CD4-positive, alpha-beta memory T cell (primary cell): ENCODE results near the gene COA8. TPM values are rescaled to one million over a fixed set of nuclear protein-coding genes. Genes with fewer than 3 reads are reported as not detected.

ENCODE experiments used
- CTCF ChIA-PET: fragments of 350-600 bp; sonication (Branson Sonifier 250); formaldehyde crosslinking; loops from one replicate; lab custom pipeline; 2021; ENCODE audit warnings: inconsistent platforms; ENCODE audit not compliant: partially characterized antibody; lab: Charles Lee
- POLR2A ChIA-PET: fragments of 350-600 bp; sonication (Branson Sonifier 250); formaldehyde crosslinking; loops from one replicate; lab custom pipeline; 2021; ENCODE audit not compliant: partially characterized antibody; lab: Charles Lee
- DNase-seq, 5 donors: peaks; one replicate each; pipeline versions ENCODE4 v3.0.0 to v3.0.0-alpha.2; 2020 to 2022; ENCODE audit warnings: mixed read lengths in 1 of 5
- H3K27ac ChIP-seq: one replicate; pipeline ENCODE4 v1.7.0; 2013; ENCODE audit warnings: low read depth, low read length
- H3K27me3 ChIP-seq: 2 replicates; pipeline ENCODE4 v1.7.0; 2013; ENCODE audit warnings: mild to moderate bottlenecking, low read length, moderate library complexity; ENCODE audit not compliant: insufficient read depth
- H3K36me3 ChIP-seq: 2 replicates; pipeline ENCODE4 v1.7.0; 2013; ENCODE audit warnings: mild to moderate bottlenecking, low read length, moderate library complexity; ENCODE audit not compliant: insufficient read depth
- H3K4me1 ChIP-seq: 2 replicates; pipeline ENCODE4 v1.7.0; 2013; ENCODE audit warnings: mild to moderate bottlenecking, low read length, moderate library complexity; ENCODE audit not compliant: insufficient read depth
- H3K4me3 ChIP-seq, 2 donors: one replicate each; pipeline ENCODE4 v1.7.0; 2013; ENCODE audit warnings: low read length in 2 of 2, mild to moderate bottlenecking in 1 of 2
- H3K9me3 ChIP-seq, 2 donors: one replicate each; pipeline ENCODE4 v1.7.0; 2013; ENCODE audit warnings: low read length in 2 of 2, control low read depth in 1 of 2; ENCODE audit not compliant: control insufficient read depth in 1 of 2
- H3K27ac Mint-ChIP-seq, 7 donors: one replicate each; pipeline ENCODE4 v1.8.0; 2020 to 2021; ENCODE audit warnings: mixed read lengths in 7 of 7, mild to moderate bottlenecking in 6 of 7, inconsistent platforms in 3 of 7, moderate library complexity in 3 of 7
- H3K27me3 Mint-ChIP-seq, 2 donors: one replicate each; pipeline ENCODE4 v1.8.0; 2020 to 2021; ENCODE audit warnings: mixed read lengths in 2 of 2
- H3K36me3 Mint-ChIP-seq, 2 donors: one replicate each; pipeline ENCODE4 v1.8.0; 2020 to 2021; ENCODE audit warnings: mixed read lengths in 2 of 2, inconsistent platforms in 1 of 2, mild to moderate bottlenecking in 1 of 2
- H3K4me1 Mint-ChIP-seq, 4 donors: one replicate each; pipeline ENCODE4 v1.8.0; 2020 to 2021; ENCODE audit warnings: mixed read lengths in 4 of 4, mild to moderate bottlenecking in 1 of 4
- H3K4me3 Mint-ChIP-seq, 8 donors: one replicate each; pipeline ENCODE4 v1.8.0; 2020 to 2021; ENCODE audit warnings: mixed read lengths in 8 of 8, mild to moderate bottlenecking in 7 of 8, moderate library complexity in 6 of 8, inconsistent platforms in 3 of 8
- H3K9me3 Mint-ChIP-seq, 8 donors: one replicate each; pipeline ENCODE4 v1.8.0; 2020 to 2021; ENCODE audit warnings: mixed read lengths in 8 of 8, mild to moderate bottlenecking in 5 of 8, inconsistent platforms in 3 of 8, moderate library complexity in 1 of 8
- intact Hi-C: fragments of 100-400 bp; cut with micrococcal nuclease; formaldehyde crosslinking; loops from one replicate; pipeline ENCODE4 v1.15.1; 2023
- polyA plus RNA-seq, 2 donors: library from polyadenylated mRNA; unstranded; fragments of 300-500 nt; fragmentation: Illumina TruSeq; gene quantifications; one replicate each; pipeline ENCODE4 v1.2.3, GENCODE V29; 2021
- total RNA-seq, 2 experiments: library from RNA; stranded (reverse); gene quantifications; one replicate each; pipeline ENCODE4 v1.2.3, GENCODE V29; 2021

COA8 gene
- total and polyA plus RNA-seq, 4 experiments from 2014 or later: 26.1 to 63.9 (median 41.1) TPM

- no peaks in the 10 kb centered on the region for H3K9me3 Mint-ChIP-seq
- ChIA-PET POLR2A (interaction anchor here (1.4 to 2.4 kb wide), 2 partner anchors 17 to 47 kb away, joined by 3 to 6 read pairs; partner anchors contain the start of gene TRMT61A), CTCF (interaction anchor here (1.2 to 9.0 kb wide), 5 partner anchors 9 to 48 kb away, joined by 3 to 78 read pairs (median 4); partner anchors contain the start of gene CKB)
- Histone ChIP-seq H3K9me3 (no peaks in the 10 kb centered on the region), H3K4me1 (no peaks in the 10 kb centered on the region), H3K4me3 (no peak overlapping the region), H3K27ac (no peak overlapping the region), H3K27me3 (no peaks in the 10 kb centered on the region), H3K36me3 (no peaks in the 10 kb centered on the region)
- no peaks in the 10 kb centered on the region for H3K36me3 Mint-ChIP-seq
- peak overlapping the region in 1 of 8 donors; percentile 23 for H3K4me3 Mint-ChIP-seq
- peaks cover 0 to 2% of the 10 kb centered on the region in 2 donors for H3K27me3 Mint-ChIP-seq
- intact Hi-C loops: loop anchor here (1.0 kb wide), 2 partner anchors 28 to 46 kb away; no protein-coding TSS in a partner anchor
- H3K27ac Mint-ChIP-seq: no peak overlapping the region
- peaks cover 0 to 3% (median 0%) of the 10 kb centered on the region in 4 donors for H3K4me1 Mint-ChIP-seq
- no peak for DNase-seq
These were observed 16.7 kb upstream of the COA8 start for GRCh38 chr14:103545915-103546651.

GRCh38 chr14:103546652-103547454 lies 15.9 kb upstream of the COA8 start:
- H3K27me3 Mint-ChIP-seq: peaks cover 0 to 2% of the 10 kb centered on the region in 2 donors
- Histone ChIP-seq H3K4me3 (no peak overlapping the region), H3K36me3 (no peaks in the 10 kb centered on the region), H3K27me3 (no peaks in the 10 kb centered on the region), H3K9me3 (no peaks in the 10 kb centered on the region), H3K27ac (no peak overlapping the region), H3K4me1 (no peaks in the 10 kb centered on the region)
- no peaks in the 10 kb centered on the region for H3K36me3 Mint-ChIP-seq
- H3K27ac Mint-ChIP-seq: no peak overlapping the region
- H3K4me3 Mint-ChIP-seq: peak overlapping the region in 1 of 8 donors; percentile 23
- no peaks in the 10 kb centered on the region for H3K9me3 Mint-ChIP-seq
- peak; percentile 63 to 75 (median 71) for DNase-seq
- H3K4me1 Mint-ChIP-seq: peaks cover 0 to 4% (median 2%) of the 10 kb centered on the region in 4 donors
- POLR2A ChIA-PET: interaction anchor here (1.4 to 2.4 kb wide), 2 partner anchors 17 to 47 kb away, joined by 3 to 6 read pairs; partner anchors contain the start of gene TRMT61A
- intact Hi-C loops: loop anchor here (1.0 kb wide), 2 partner anchors 29 to 47 kb away; no protein-coding TSS in a partner anchor
- CTCF ChIA-PET: interaction anchor here (0.9 to 9.0 kb wide), 11 partner anchors 10 to 442 kb away, joined by 3 to 78 read pairs (median 4); partner anchors contain the start of genes CKB and COA8

- no peaks in the 10 kb centered on the region for H3K4me1 ChIP-seq
- no peaks in the 10 kb centered on the region for H3K9me3 Mint-ChIP-seq
- no peaks in the 10 kb centered on the region for H3K36me3 ChIP-seq
- peaks cover 0 to 2% of the 10 kb centered on the region in 2 donors for H3K27me3 Mint-ChIP-seq
- H3K27ac ChIP-seq: no peak overlapping the region
- H3K27me3 ChIP-seq: no peaks in the 10 kb centered on the region
- H3K27ac Mint-ChIP-seq: no peak overlapping the region
- H3K36me3 Mint-ChIP-seq: no peaks in the 10 kb centered on the region
- POLR2A ChIA-PET: interaction anchor here (1.4 to 2.4 kb wide), 2 partner anchors 18 to 48 kb away, joined by 3 to 6 read pairs; partner anchors contain the start of gene TRMT61A
- CTCF ChIA-PET: interaction anchor here (0.9 to 9.0 kb wide), 10 partner anchors 10 to 443 kb away, joined by 3 to 78 read pairs (median 4); partner anchors contain the start of genes CKB and COA8
- H3K4me3 ChIP-seq: no peak overlapping the region
- no peaks in the 10 kb centered on the region for H3K9me3 ChIP-seq
- no peak overlapping the region for H3K4me3 Mint-ChIP-seq
- H3K4me1 Mint-ChIP-seq: peaks cover 0 to 5% (median 2%) of the 10 kb centered on the region in 4 donors
- DNase-seq: no peak
- intact Hi-C loops: no loop called here
These were observed 15.3 kb upstream of the COA8 start for GRCh38 chr14:103547455-103547940.

- Mint-ChIP-seq H3K27ac (peak overlapping the region in 1 of 7 donors; percentile 62), H3K4me1 (peaks cover 0 to 6% (median 2%) of the 10 kb centered on the region in 4 donors), H3K4me3 (no peak overlapping the region), H3K9me3 (no peaks in the 10 kb centered on the region), H3K27me3 (peaks cover 0 to 2% of the 10 kb centered on the region in 2 donors), H3K36me3 (no peaks in the 10 kb centered on the region)
- Histone ChIP-seq H3K4me3 (no peak overlapping the region), H3K27ac (no peak overlapping the region), H3K9me3 (no peaks in the 10 kb centered on the region), H3K27me3 (no peaks in the 10 kb centered on the region), H3K36me3 (no peaks in the 10 kb centered on the region), H3K4me1 (no peaks in the 10 kb centered on the region)
- DNase-seq: no peak
- CTCF ChIA-PET: interaction anchor here (1.2 to 9.0 kb wide), 6 partner anchors 10 to 50 kb away, joined by 3 to 78 read pairs (median 5); partner anchors contain the start of genes CKB and COA8
- intact Hi-C loops: no loop called here
- POLR2A ChIA-PET: interaction anchor here (2.4 kb wide), 1 partner anchor 19 kb away, joined by 6 read pairs; the partner anchor contains the start of gene TRMT61A
These were observed 14.8 kb upstream of the COA8 start for GRCh38 chr14:103547941-103548462.

GRCh38 chr14:103548463-103549351 lies 14.1 kb upstream of the COA8 start:
- H3K9me3 Mint-ChIP-seq: no peaks in the 10 kb centered on the region
- H3K36me3 ChIP-seq: no peaks in the 10 kb centered on the region
- H3K27ac Mint-ChIP-seq: peak overlapping the region in 1 of 7 donors; percentile 62
- no peak overlapping the region for H3K27ac ChIP-seq
- DNase-seq: no peak
- no peaks in the 10 kb centered on the region for H3K9me3 ChIP-seq
- no peaks in the 10 kb centered on the region for H3K27me3 ChIP-seq
- no peak overlapping the region for H3K4me3 ChIP-seq
- H3K27me3 Mint-ChIP-seq: peaks cover 0 to 2% of the 10 kb centered on the region in 2 donors
- H3K36me3 Mint-ChIP-seq: no peaks in the 10 kb centered on the region
- intact Hi-C loops: no loop called here
- no peak overlapping the region for H3K4me3 Mint-ChIP-seq
- ChIA-PET CTCF (interaction anchor here (1.4 to 9.0 kb wide), 4 partner anchors 11 to 47 kb away, joined by 3 to 78 read pairs (median 5); partner anchors contain the start of genes CKB and COA8), POLR2A (interaction anchor here (2.4 kb wide), 1 partner anchor 19 kb away, joined by 6 read pairs; the partner anchor contains the start of gene TRMT61A)
- no peaks in the 10 kb centered on the region for H3K4me1 ChIP-seq
- H3K4me1 Mint-ChIP-seq: peaks cover 0 to 6% (median 2%) of the 10 kb centered on the region in 4 donors
